ENCODE data around the gene BEND3.

- no peak for TF ChIP-seq CTCF (IDR thresholded peaks at IDR 0.05)
- no peak for TF ChIP-seq POLR2A (IDR thresholded peaks at IDR 0.05; ENCODE audit: low read depth)
- TF ChIP-seq POLR2AphosphoS5 (IDR thresholded peaks at IDR 0.05): no peak
These were observed at the start of gene BEND3 for GRCh38 chr6:107114926-107115694.

Measured in esophagus muscularis mucosa (tissue), 3 donors.